ENCODE measurements around the gene CORO2B. TPM values are rescaled to one million over a fixed set of nuclear protein-coding genes. Genes with fewer than 3 reads are reported as not detected.

The CORO2B gene
- total RNA-seq, 1 experiment from 2014 or later, result 3.8 TPM

DNA sequence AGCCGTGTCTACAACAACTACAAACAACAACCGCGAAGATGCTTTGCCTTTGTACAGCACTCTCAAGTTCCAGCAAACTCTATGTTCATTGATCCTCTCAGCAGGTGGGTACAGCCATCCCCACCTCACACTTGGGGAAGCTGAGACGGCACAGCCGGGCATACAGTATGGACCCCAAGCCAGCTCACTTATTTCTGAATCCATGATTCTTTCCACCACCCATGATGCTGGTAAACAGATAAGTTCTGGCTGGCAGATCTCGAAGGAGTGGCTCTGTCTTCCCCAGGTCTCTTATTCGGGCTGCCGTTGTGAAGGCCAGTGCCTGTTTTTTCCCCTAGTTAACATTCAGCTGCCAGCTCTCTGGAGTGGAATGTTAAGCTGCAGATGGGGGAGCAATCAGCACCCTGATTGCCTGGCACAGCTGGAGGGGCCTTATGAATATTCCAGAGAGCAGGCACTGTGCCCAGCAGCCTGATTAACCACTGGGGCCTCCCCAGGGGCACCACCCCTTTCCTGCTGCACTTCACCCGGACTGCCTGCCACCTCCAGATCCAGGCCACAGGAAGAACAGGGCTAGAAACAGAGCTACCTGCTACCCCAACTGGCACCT lies 73.2 kb downstream of the CORO2B start:
- Histone ChIP-seq H3K9me3 (ENCODE audit: low read depth, low read length, poor library complexity, severe bottlenecking) (no peaks in the 10 kb centered on the region), H3K27me3 (replicated peaks; ENCODE audit: insufficient read depth, low read depth, low read length, poor library complexity) (no peaks in the 10 kb centered on the region), H3K27ac (ENCODE audit: low read depth, low read length, poor library complexity, severe bottlenecking) (peak overlapping the region; percentile 57), H3K36me3 (ENCODE audit: insufficient read depth, low read length, poor library complexity, severe bottlenecking) (no peaks in the 10 kb centered on the region), H3K4me1 (ENCODE audit: insufficient read depth, low read length, poor library complexity, severe bottlenecking) (peaks cover 36% of the 10 kb centered on the region), H3K4me3 (ENCODE audit: low read depth, low read length, poor library complexity, severe bottlenecking) (no peak overlapping the region)
- TF ChIP-seq EZH2 (IDR thresholded peaks at IDR 0.05; ENCODE audit: borderline replicate concordance, low read depth, low read length, poor library complexity, severe bottlenecking), result no peak
- TF ChIP-seq, protein P1, sequence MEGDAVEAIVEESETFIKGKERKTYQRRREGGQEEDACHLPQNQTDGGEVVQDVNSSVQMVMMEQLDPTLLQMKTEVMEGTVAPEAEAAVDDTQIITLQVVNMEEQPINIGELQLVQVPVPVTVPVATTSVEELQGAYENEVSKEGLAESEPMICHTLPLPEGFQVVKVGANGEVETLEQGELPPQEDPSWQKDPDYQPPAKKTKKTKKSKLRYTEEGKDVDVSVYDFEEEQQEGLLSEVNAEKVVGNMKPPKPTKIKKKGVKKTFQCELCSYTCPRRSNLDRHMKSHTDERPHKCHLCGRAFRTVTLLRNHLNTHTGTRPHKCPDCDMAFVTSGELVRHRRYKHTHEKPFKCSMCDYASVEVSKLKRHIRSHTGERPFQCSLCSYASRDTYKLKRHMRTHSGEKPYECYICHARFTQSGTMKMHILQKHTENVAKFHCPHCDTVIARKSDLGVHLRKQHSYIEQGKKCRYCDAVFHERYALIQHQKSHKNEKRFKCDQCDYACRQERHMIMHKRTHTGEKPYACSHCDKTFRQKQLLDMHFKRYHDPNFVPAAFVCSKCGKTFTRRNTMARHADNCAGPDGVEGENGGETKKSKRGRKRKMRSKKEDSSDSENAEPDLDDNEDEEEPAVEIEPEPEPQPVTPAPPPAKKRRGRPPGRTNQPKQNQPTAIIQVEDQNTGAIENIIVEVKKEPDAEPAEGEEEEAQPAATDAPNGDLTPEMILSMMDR (conservative IDR thresholded peaks at IDR 0.05; ENCODE audit: low read depth, low read length), result no peak
- ChIA-PET POLR2A (ENCODE audit: low non-redundant PET) (interaction anchor here (0.6 kb wide), 1 partner anchor 50 kb away, joined by 3 read pairs; no protein-coding TSS in a partner anchor), CTCF (interaction anchor here (0.6 to 1.9 kb wide), 5 partner anchors 16 to 100 kb away, joined by 3 to 12 read pairs (median 3); no protein-coding TSS in a partner anchor)
- intact Hi-C loops (cut with micrococcal nuclease; ENCODE audit: unreplicated experiment), result no loop called here
- DNase-seq (ENCODE audit: low spot score), result peak; percentile 85
- no TSS peak for BruUV-seq (replicated peaks)

DNA sequence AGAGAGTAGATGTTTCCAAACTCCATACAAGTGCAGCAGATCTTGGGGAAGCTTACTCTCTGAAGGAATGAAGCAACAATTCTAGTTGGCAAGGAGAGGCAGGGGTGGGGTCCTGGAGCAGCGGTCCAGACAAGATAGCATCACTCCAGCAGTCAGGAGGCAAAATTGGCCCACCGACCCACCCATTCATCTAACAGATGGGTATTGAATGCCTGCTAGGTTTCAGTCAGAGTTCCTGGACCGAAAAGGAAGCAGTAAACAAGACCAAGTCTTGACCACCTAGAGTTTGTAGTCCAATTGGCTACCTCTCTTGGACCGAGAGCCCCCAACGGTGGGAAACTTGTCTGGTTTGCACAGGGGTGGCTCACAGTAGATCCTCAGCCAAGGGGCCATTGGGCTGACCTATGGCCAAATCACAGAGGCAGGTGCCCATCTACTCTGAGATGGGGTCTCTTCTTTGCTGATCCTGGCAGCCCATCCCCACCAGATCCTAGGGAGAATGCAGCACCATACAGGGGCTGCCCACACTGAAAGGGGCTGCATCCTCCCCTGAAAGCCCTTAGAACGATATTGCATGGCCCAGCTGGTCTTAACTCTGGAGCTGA lies 74.3 kb downstream of the CORO2B start:
- H3K36me3 ChIP-seq (ENCODE audit: insufficient read depth, low read length, poor library complexity, severe bottlenecking), result no peaks in the 10 kb centered on the region
- ChIA-PET CTCF (no interaction called here), POLR2A (ENCODE audit: low non-redundant PET) (no interaction called here)
- H3K4me3 ChIP-seq (ENCODE audit: low read depth, low read length, poor library complexity, severe bottlenecking), result no peak overlapping the region
- no peak for DNase-seq (ENCODE audit: low spot score)
- H3K9me3 ChIP-seq (ENCODE audit: low read depth, low read length, poor library complexity, severe bottlenecking), result no peaks in the 10 kb centered on the region
- no peaks in the 10 kb centered on the region for H3K27me3 ChIP-seq (replicated peaks; ENCODE audit: insufficient read depth, low read depth, low read length, poor library complexity)
- TF ChIP-seq, protein P1 (conservative IDR thresholded peaks at IDR 0.05; ENCODE audit: low read depth, low read length), result no peak
- TF ChIP-seq EZH2 (IDR thresholded peaks at IDR 0.05; ENCODE audit: borderline replicate concordance, low read depth, low read length, poor library complexity, severe bottlenecking), result no peak
- BruUV-seq (replicated peaks), result no TSS peak
- peak overlapping the region; percentile 65 for H3K27ac ChIP-seq (ENCODE audit: low read depth, low read length, poor library complexity, severe bottlenecking)
- intact Hi-C loops (cut with micrococcal nuclease; ENCODE audit: unreplicated experiment), result no loop called here
- H3K4me1 ChIP-seq (ENCODE audit: insufficient read depth, low read length, poor library complexity, severe bottlenecking), result peaks cover 40% of the 10 kb centered on the region

DNA sequence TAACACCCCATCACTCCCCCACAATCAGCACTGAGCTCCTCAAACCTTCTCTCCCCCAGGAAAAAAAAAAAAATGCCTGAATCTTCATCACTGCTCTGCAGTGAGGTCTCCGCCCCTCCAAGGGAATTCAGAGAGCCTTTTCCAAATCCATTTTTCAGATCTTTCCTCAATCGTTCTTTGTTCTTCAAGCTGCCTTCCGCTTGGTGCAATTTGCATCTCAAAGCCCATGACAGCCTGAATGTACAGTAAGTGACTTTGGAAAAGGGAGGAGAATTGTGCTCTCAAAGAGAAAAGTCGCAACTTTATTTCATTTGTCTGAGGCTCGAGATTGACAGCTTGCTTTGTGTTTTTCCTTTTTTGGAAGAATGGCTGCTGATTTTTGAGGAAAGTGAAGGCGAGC lies 75.0 kb downstream of the CORO2B start:
- H3K36me3 ChIP-seq (ENCODE audit: insufficient read depth, low read length, poor library complexity, severe bottlenecking), result no peaks in the 10 kb centered on the region
- POLR2A ChIA-PET (ENCODE audit: low non-redundant PET), result no interaction called here
- no peaks in the 10 kb centered on the region for H3K9me3 ChIP-seq (ENCODE audit: low read depth, low read length, poor library complexity, severe bottlenecking)
- peak overlapping the region; percentile 65 for H3K27ac ChIP-seq (ENCODE audit: low read depth, low read length, poor library complexity, severe bottlenecking)
- CTCF ChIA-PET, result no interaction called here
- no peak overlapping the region for H3K4me3 ChIP-seq (ENCODE audit: low read depth, low read length, poor library complexity, severe bottlenecking)
- peaks cover 43% of the 10 kb centered on the region for H3K4me1 ChIP-seq (ENCODE audit: insufficient read depth, low read length, poor library complexity, severe bottlenecking)
- BruUV-seq (replicated peaks), result no TSS peak
- TF ChIP-seq, protein P1 (conservative IDR thresholded peaks at IDR 0.05; ENCODE audit: low read depth, low read length), result no peak
- DNase-seq (ENCODE audit: low spot score), result no peak
- intact Hi-C loops (cut with micrococcal nuclease; ENCODE audit: unreplicated experiment), result no loop called here
- no peaks in the 10 kb centered on the region for H3K27me3 ChIP-seq (replicated peaks; ENCODE audit: insufficient read depth, low read depth, low read length, poor library complexity)

Data from A673 (cell line).